Keratinocyte (primary cell): ENCODE measurements around the gene RABGGTA. TPM values are rescaled to one million over a fixed set of nuclear protein-coding genes. Genes with fewer than 3 reads are reported as not detected.

Experiments
- DNase-seq: peaks from one replicate; pipeline ENCODE4 v3.0.0-alpha.2; 2011; ENCODE audit warnings: low read depth, missing footprints, low spot score
- FAIRE-seq: peaks from 2 replicates; lab custom pipeline; 2011; peaks lifted over from hg19 to GRCh38; lab: Jason Lieb, UNC
- H2AFZ ChIP-seq: 2 replicates; pipeline ENCODE4 v1.6.0; 2012; ENCODE audit warnings: low read length, control low read depth, inconsistent platforms; ENCODE audit not compliant: control insufficient read depth
- H3K27ac ChIP-seq: 2 replicates; pipeline ENCODE4 v1.5.1; 2011; ENCODE audit warnings: low read length; ENCODE audit not compliant: control insufficient read depth, insufficient read depth
- H3K27me3 ChIP-seq: 3 replicates; pipeline ENCODE4 v1.6.0; 2011; ENCODE audit warnings: low read length; ENCODE audit not compliant: control insufficient read depth, insufficient read depth; ENCODE audit errors: extremely low read depth
- H3K36me3 ChIP-seq, 2 experiments: 2 replicates in 1 of 2; 3 replicates in 1 of 2; pipeline ENCODE4 v1.5.1; 2011; ENCODE audit warnings: low read length in 2 of 2, mild to moderate bottlenecking in 1 of 2; ENCODE audit not compliant: control insufficient read depth in 2 of 2, insufficient read depth in 2 of 2; ENCODE audit errors: extremely low read depth in 1 of 2
- H3K4me1 ChIP-seq: 3 replicates; pipeline ENCODE4 v1.5.1; 2011; ENCODE audit warnings: low read length; ENCODE audit not compliant: control insufficient read depth, insufficient read depth; ENCODE audit errors: extremely low read depth
- H3K4me2 ChIP-seq: 3 replicates; pipeline ENCODE4 v1.6.0; 2011; ENCODE audit warnings: low read depth, low read length; ENCODE audit not compliant: control insufficient read depth, insufficient read depth; ENCODE audit errors: extremely low read depth
- H3K4me3 ChIP-seq, 3 experiments: fragments of 200-600 bp in 1 of 3; sonication (generic) in 1 of 3; 2 replicates in 2 of 3; 3 replicates in 1 of 3; pipeline ENCODE4 v1.5.1; 2011 to 2016; ENCODE audit warnings: low read length in 3 of 3, mild to moderate bottlenecking in 3 of 3, control low read depth in 2 of 3, inconsistent platforms in 1 of 3, low read depth in 1 of 3, mixed read lengths in 1 of 3, mixed run types in 1 of 3, moderate library complexity in 1 of 3; ENCODE audit not compliant: control insufficient read depth in 2 of 3, insufficient read depth in 2 of 3; ENCODE audit errors: extremely low read depth in 1 of 3
- H3K79me2 ChIP-seq: 2 replicates; pipeline ENCODE4 v1.6.0; 2012; ENCODE audit warnings: low read length; ENCODE audit not compliant: control insufficient read depth, insufficient read depth
- H3K9ac ChIP-seq: 3 replicates; pipeline ENCODE4 v1.6.0; 2011; ENCODE audit warnings: low read length; ENCODE audit not compliant: control insufficient read depth, insufficient read depth; ENCODE audit errors: extremely low read depth
- H3K9me1 ChIP-seq: 3 replicates; pipeline ENCODE4 v1.6.0; 2011; ENCODE audit warnings: low read length; ENCODE audit not compliant: control insufficient read depth, insufficient read depth; ENCODE audit errors: extremely low read depth
- H3K9me3 ChIP-seq: 2 replicates; pipeline ENCODE4 v1.5.1; 2012; ENCODE audit warnings: low read depth, low read length; ENCODE audit not compliant: control insufficient read depth
- H4K20me1 ChIP-seq: 3 replicates; pipeline ENCODE4 v1.6.0; 2011; ENCODE audit warnings: low read length; ENCODE audit not compliant: control insufficient read depth, insufficient read depth; ENCODE audit errors: extremely low read depth
- EZH2 ChIP-seq: IDR thresholded peaks from one replicate; pipeline ENCODE4 v1.6.1; 2012; ENCODE audit warnings: inconsistent platforms, mild to moderate bottlenecking, low read length, moderate library complexity
- dilution Hi-C: fragments of 300-500 bp; cut with MboI; formaldehyde crosslinking; loops from one replicate; pipeline ENCODE4 v1.7.0; 2020; ENCODE audit warnings: low sequenced_read_pairs; ENCODE audit not compliant: extremely low pct_ligation_motif_present
- polyA plus RNA-seq, 5 experiments: library from polyadenylated mRNA; depleted of rRNA in 3 of 5; stranded (reverse) in 3 of 5; stranded (forward) in 1 of 5; unstranded in 1 of 5; fragments of >200 nt; gene quantifications; 1 replicate in 1 of 5; 2 replicates in 3 of 5; 3 replicates in 1 of 5; pipeline versions ENCODE4 v1.2.1 to v1.2.3, GENCODE V29; 2011 to 2012; ENCODE audit warnings: missing spikeins in 2 of 5, low read depth in 1 of 5, low replicate concordance in 1 of 5
- TF ChIP-seq, protein P1 (sequence below), 3 experiments: IDR thresholded peaks in 1 of 3; conservative IDR thresholded peaks in 1 of 3; optimal IDR thresholded peaks in 1 of 3; 2 replicates in 2 of 3; 3 replicates in 1 of 3; pipeline versions ENCODE3 to v1.5.1; 2011; ENCODE audit warnings: low read length in 3 of 3, mild to moderate bottlenecking in 3 of 3, moderate library complexity in 2 of 3, control low read depth in 1 of 3, inconsistent platforms in 1 of 3; ENCODE audit not compliant: insufficient read depth in 2 of 3; ENCODE audit errors: extremely low read depth in 1 of 3

Gene RABGGTA
- polyA plus RNA-seq, 1 donor (not counting 4 experiments of a cell fraction or from before 2014, with no cell fraction given), result 29.0 TPM

DNA sequence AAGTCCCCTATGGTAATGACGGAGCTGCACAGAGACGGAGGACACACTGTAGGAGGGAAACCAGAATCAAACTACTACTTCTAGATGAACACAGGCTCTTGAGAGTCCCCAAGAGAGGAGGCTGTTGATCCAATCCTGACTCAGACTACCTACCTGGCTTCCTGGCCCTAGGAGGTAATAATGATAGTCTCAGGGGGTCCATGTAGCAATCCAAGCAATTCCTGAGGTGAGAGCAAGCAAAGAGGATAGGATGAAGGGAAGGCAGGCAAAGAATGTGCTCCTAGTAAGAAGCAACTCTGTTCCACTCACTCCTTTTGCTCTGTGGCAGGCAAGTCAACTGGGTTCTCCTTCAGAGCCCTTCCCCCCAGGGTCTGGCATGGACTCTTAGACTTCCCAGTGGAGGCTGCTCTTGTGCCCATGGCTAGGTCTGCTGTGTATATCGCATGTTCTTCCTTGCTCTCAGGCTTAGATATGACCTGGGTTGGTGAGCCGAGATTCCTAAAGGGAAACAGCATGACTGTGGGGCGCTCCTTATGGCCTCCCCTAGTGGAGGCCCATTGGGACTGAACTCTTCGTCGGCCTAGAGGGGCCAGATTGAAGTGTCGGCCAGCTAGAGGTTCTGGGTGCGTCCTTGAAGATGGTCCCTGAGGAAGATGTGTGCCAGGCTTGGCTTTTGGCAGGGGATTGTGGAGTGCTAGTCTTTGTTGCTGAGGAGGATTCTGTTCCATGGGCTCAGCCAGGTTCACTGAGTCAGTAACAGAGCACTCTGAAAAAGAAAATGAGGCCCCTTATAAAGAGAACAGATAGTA, 31.1 kb downstream of the RABGGTA start:
- Histone ChIP-seq H3K79me2 (peaks cover 19% of the 10 kb centered on the region), H3K9ac (no peak overlapping the region), H3K9me3 (no peaks in the 10 kb centered on the region), H3K4me2 (peak overlapping the region; percentile 96), H4K20me1 (no peaks in the 10 kb centered on the region), H3K9me1 (no peaks in the 10 kb centered on the region), H3K4me3 (peak overlapping the region in 2 of 3 experiments; percentile 9 to 60), H3K36me3 (peaks cover 25 to 50% of the 10 kb centered on the region in 2 experiments), H3K27ac (no peak overlapping the region), H3K4me1 (peaks cover 44% of the 10 kb centered on the region), H3K27me3 (no peaks in the 10 kb centered on the region), H2AFZ (no peak overlapping the region)
- no peak for DNase-seq
- dilution Hi-C loops, result no loop called here
- FAIRE-seq, result no peak
- no peak for TF ChIP-seq EZH2

DNA sequence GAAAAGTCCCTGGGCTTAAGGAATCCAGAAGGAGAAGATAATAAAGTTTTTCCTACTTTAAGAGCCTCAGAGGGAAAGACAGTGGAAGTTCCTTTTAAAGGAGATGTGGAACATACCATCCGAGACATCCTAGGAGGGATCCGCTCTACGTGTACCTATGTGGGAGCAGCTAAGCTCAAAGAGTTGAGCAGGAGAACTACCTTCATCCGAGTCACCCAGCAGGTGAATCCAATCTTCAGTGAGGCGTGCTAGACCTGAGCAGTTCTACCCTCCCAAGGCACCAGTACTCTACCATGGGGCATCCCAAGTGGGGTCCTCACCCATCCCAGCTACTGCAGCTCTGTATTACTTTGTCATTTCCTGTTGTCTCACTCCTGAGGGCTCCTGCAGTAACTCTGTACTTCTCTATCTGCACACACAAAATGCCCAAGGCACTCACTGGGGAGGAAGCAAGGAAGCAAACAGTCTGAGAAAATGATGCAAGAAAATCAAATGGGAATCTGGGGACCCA, 32.8 kb downstream of the RABGGTA start:
- Histone ChIP-seq H3K27me3 (no peaks in the 10 kb centered on the region), H3K9me1 (no peaks in the 10 kb centered on the region), H3K9ac (no peak overlapping the region), H3K9me3 (no peaks in the 10 kb centered on the region), H3K27ac (peak overlapping the region; percentile 61), H3K4me3 (no peak overlapping the region), H4K20me1 (no peaks in the 10 kb centered on the region), H3K4me1 (peaks cover 55% of the 10 kb centered on the region), H3K4me2 (peak overlapping the region; percentile 96), H3K79me2 (peaks cover 33% of the 10 kb centered on the region), H3K36me3 (peaks cover 25 to 58% of the 10 kb centered on the region in 2 experiments), H2AFZ (no peak overlapping the region)
- dilution Hi-C loops, result no loop called here
- DNase-seq, result no peak
- no peak for FAIRE-seq
- no peak for TF ChIP-seq EZH2
- TF ChIP-seq, protein P1, sequence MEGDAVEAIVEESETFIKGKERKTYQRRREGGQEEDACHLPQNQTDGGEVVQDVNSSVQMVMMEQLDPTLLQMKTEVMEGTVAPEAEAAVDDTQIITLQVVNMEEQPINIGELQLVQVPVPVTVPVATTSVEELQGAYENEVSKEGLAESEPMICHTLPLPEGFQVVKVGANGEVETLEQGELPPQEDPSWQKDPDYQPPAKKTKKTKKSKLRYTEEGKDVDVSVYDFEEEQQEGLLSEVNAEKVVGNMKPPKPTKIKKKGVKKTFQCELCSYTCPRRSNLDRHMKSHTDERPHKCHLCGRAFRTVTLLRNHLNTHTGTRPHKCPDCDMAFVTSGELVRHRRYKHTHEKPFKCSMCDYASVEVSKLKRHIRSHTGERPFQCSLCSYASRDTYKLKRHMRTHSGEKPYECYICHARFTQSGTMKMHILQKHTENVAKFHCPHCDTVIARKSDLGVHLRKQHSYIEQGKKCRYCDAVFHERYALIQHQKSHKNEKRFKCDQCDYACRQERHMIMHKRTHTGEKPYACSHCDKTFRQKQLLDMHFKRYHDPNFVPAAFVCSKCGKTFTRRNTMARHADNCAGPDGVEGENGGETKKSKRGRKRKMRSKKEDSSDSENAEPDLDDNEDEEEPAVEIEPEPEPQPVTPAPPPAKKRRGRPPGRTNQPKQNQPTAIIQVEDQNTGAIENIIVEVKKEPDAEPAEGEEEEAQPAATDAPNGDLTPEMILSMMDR (optimal IDR thresholded peaks at IDR 0.05 in 1 of 3, IDR thresholded peaks at IDR 0.05 in 1 of 3, conservative IDR thresholded peaks at IDR 0.05 in 1 of 3; ENCODE audit: extremely low read depth in 1 of 3, insufficient read depth in 2 of 3, low read length in 3 of 3), result no peak
